Hepatocyte (in vitro differentiated cells): ENCODE results near the gene NXPH1. TPM values are rescaled to one million over a fixed set of nuclear protein-coding genes. Genes with fewer than 3 reads are reported as not detected.

ENCODE experiments used
- DNase-seq: peaks from one replicate; pipeline ENCODE4 v3.0.0-alpha.2; 2016; ENCODE audit warnings: low spot score
- H2AFZ ChIP-seq: fragments of 200-600 bp; sonication (generic); 2 replicates; pipeline ENCODE4 v1.6.0; 2016; ENCODE audit warnings: antibody characterized with exemption, mild to moderate bottlenecking
- H3K27ac ChIP-seq: fragments of 200-600 bp; sonication (generic); 2 replicates; pipeline ENCODE4 v1.5.1; 2016; ENCODE audit warnings: mild to moderate bottlenecking
- H3K27me3 ChIP-seq: fragments of 200-600 bp; sonication (generic); 2 replicates; pipeline ENCODE4 v1.6.1; 2016
- H3K36me3 ChIP-seq: fragments of 200-600 bp; sonication (generic); replicated peaks from 2 replicates; pipeline ENCODE4 v1.5.1; 2016; ENCODE audit warnings: low read depth; ENCODE audit not compliant: insufficient read depth
- H3K4me1 ChIP-seq: fragments of 200-600 bp; sonication (generic); 2 replicates; pipeline ENCODE4 v1.5.1; 2016; ENCODE audit warnings: mild to moderate bottlenecking, moderate library complexity; ENCODE audit not compliant: insufficient read depth
- H3K4me2 ChIP-seq: fragments of 200-600 bp; sonication (generic); 2 replicates; pipeline ENCODE4 v1.6.0; 2016
- H3K4me3 ChIP-seq: fragments of 200-600 bp; sonication (generic); 2 replicates; pipeline ENCODE4 v1.5.1; 2016; ENCODE audit warnings: mild to moderate bottlenecking
- H3K79me2 ChIP-seq: fragments of 200-600 bp; sonication (generic); 2 replicates; pipeline ENCODE4 v1.6.0; 2017; ENCODE audit warnings: mild to moderate bottlenecking
- H3K9me2 ChIP-seq: fragments of 200-600 bp; sonication (generic); replicated peaks from 2 replicates; pipeline ENCODE4 v1.6.0; 2017; ENCODE audit warnings: mild to moderate bottlenecking; ENCODE audit not compliant: insufficient read depth
- H3K9me3 ChIP-seq: fragments of 200-600 bp; sonication (generic); 2 replicates; pipeline ENCODE4 v1.5.1; 2016; ENCODE audit warnings: low read depth, mild to moderate bottlenecking
- H4K20me1 ChIP-seq: fragments of 200-600 bp; sonication (generic); 2 replicates; pipeline ENCODE4 v1.6.0; 2016; ENCODE audit warnings: mild to moderate bottlenecking; ENCODE audit not compliant: insufficient read depth, poor library complexity, severe bottlenecking
- CTCF ChIP-seq: fragments of 200-600 bp; sonication (generic); IDR thresholded peaks from 2 replicates; pipeline ENCODE4 v1.5.1; 2016; ENCODE audit warnings: antibody characterized with exemption, mild to moderate bottlenecking; ENCODE audit not compliant: poor library complexity
- EZH2 ChIP-seq: fragments of 200-600 bp; sonication (generic); IDR thresholded peaks from 2 replicates; pipeline ENCODE4 v1.6.1; 2016; ENCODE audit warnings: antibody characterized with exemption, mild to moderate bottlenecking, borderline replicate concordance
- EZH2phosphoT487 ChIP-seq: fragments of 200-600 bp; sonication (generic); IDR thresholded peaks from one replicate; pipeline ENCODE4 v1.6.1; 2018; ENCODE audit warnings: antibody characterized with exemption, mild to moderate bottlenecking, low read depth, moderate library complexity; ENCODE audit not compliant: unreplicated experiment, severe bottlenecking
- WGBS: methylation state at CpG from one replicate; pipeline ENCODE4 v1.1.6; 2016; ENCODE audit warnings: low lambda C conversion rate; ENCODE audit errors: missing lambda C conversion rate; 5-methylcytosine and 5-hydroxymethylcytosine counted together
- polyA plus RNA-seq: library from polyadenylated mRNA; unstranded; fragments of >200 nt; fragmentation: Nextera tagmentation; extraction: Ambion mirVana; gene quantifications from 2 replicates; pipeline ENCODE4 v1.2.1, GENCODE V29; 2016
- total RNA-seq: library from RNA; depleted of rRNA; stranded (reverse); fragments of >200 nt; gene quantifications from 2 replicates; pipeline ENCODE4 v1.2.3, GENCODE V29; 2014

NXPH1 gene
- total and polyA plus RNA-seq, 2 experiments from 2014 or later, result not detected

GRCh38 chr7:8490391-8491045 lies 57.1 kb downstream of the NXPH1 start:
- no peak overlapping the region for H2AFZ ChIP-seq
- H3K36me3 ChIP-seq, result no peaks in the 10 kb centered on the region
- H3K4me3 ChIP-seq, result no peak overlapping the region
- H3K4me1 ChIP-seq, result no peaks in the 10 kb centered on the region
- TF ChIP-seq EZH2phosphoT487 (no peak), CTCF (no peak), EZH2 (no peak)
- WGBS, result 95% methylated on average over 4 of the region's 4 CpGs
- H3K79me2 ChIP-seq, result no peaks in the 10 kb centered on the region
- DNase-seq, result no peak
- no peak overlapping the region for H3K27ac ChIP-seq
- H3K9me3 ChIP-seq, result no peaks in the 10 kb centered on the region
- no peaks in the 10 kb centered on the region for H4K20me1 ChIP-seq
- no peaks in the 10 kb centered on the region for H3K9me2 ChIP-seq
- H3K4me2 ChIP-seq, result no peak overlapping the region
- no peaks in the 10 kb centered on the region for H3K27me3 ChIP-seq

DNA sequence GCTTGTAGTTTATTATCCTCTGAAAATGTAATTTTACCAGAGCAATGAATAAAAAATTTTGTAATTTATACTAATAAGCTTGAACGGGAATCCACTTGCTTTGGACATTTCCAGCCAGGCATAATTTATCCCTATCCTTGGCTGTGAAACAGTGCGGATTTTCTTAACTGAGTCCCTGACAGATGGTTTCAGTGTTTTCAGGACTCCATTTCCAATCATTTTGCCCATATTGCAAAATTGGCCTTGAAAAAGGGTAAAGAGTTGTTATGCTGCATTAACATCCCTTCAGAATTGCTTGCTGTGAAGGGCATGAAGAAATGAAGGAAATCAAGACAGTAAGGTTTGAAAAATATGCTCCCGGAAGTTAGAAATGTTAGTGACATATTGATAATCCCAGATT lies 57.7 kb downstream of the NXPH1 start:
- Histone ChIP-seq H3K27ac (no peak overlapping the region), H3K4me2 (no peak overlapping the region), H3K36me3 (no peaks in the 10 kb centered on the region), H3K9me3 (no peaks in the 10 kb centered on the region), H3K9me2 (no peaks in the 10 kb centered on the region), H3K79me2 (no peaks in the 10 kb centered on the region), H2AFZ (no peak overlapping the region), H4K20me1 (no peaks in the 10 kb centered on the region), H3K4me3 (no peak overlapping the region), H3K4me1 (no peaks in the 10 kb centered on the region), H3K27me3 (no peaks in the 10 kb centered on the region)
- 95% methylated on average over 3 of the region's 3 CpGs for WGBS
- DNase-seq, result no peak
- TF ChIP-seq CTCF, result no peak
- no peak for TF ChIP-seq EZH2
- no peak for TF ChIP-seq EZH2phosphoT487

GRCh38 chr7:8491544-8492489 lies 58.4 kb downstream of the NXPH1 start:
- no peak overlapping the region for H2AFZ ChIP-seq
- H4K20me1 ChIP-seq, result no peaks in the 10 kb centered on the region
- H3K36me3 ChIP-seq, result no peaks in the 10 kb centered on the region
- no peak for DNase-seq
- no peaks in the 10 kb centered on the region for H3K27me3 ChIP-seq
- no peak overlapping the region for H3K4me3 ChIP-seq
- H3K9me2 ChIP-seq, result no peaks in the 10 kb centered on the region
- no peak overlapping the region for H3K4me2 ChIP-seq
- TF ChIP-seq EZH2 (no peak), CTCF (no peak), EZH2phosphoT487 (no peak)
- H3K79me2 ChIP-seq, result no peaks in the 10 kb centered on the region
- no peaks in the 10 kb centered on the region for H3K4me1 ChIP-seq
- no peaks in the 10 kb centered on the region for H3K9me3 ChIP-seq
- no peak overlapping the region for H3K27ac ChIP-seq
- WGBS, result 89% methylated on average over 8 of the region's 8 CpGs
